HL-60 (cell line): ENCODE data around the gene GPS1.

Experiments used
- CTCF ChIP-seq: IDR thresholded peaks from one replicate; pipeline ENCODE4 v1.5.1; 2011; ENCODE audit warnings: low read length, control low read depth, inconsistent platforms; ENCODE audit not compliant: insufficient read depth
- POLR2AphosphoS5 ChIP-seq: IDR thresholded peaks from 2 replicates; pipeline ENCODE4 v1.6.1; 2012; ENCODE audit warnings: low read depth

GRCh38 chr17:82055023-82055964 lies 3.6 kb downstream of the GPS1 start:
- TF ChIP-seq CTCF (no peak), POLR2AphosphoS5 (0 out of 2 replicates have a peak, but pooled peaks have one; percentile 13)
